CD4-positive, alpha-beta T cell treated with Interferon gamma for 1 hour (primary cell): Measurements from ENCODE around the gene ZBTB18.
"Not testable (repeated sequence)": the region's sequence is repeated elsewhere in the genome, so short reads cannot be mapped to it uniquely, and the experiment has no call there.

Source experiments
- DNase-seq: peaks from one replicate; pipeline ENCODE4 v3.0.0-alpha.2; 2020

ZBTB18 gene

GRCh38 chr1:244042293-244042692 is 8.8 kb upstream of the ZBTB18 start:
- no peak for DNase-seq

- no peak for DNase-seq
These were observed 6.7 kb upstream of the ZBTB18 start for GRCh38 chr1:244044423-244044822.

- DNase-seq: not testable (repeated sequence)
These were observed 4.8 kb upstream of the ZBTB18 start for GRCh38 chr1:244046254-244046653.

- peak; percentile 24 for DNase-seq
These were observed 4.0 kb upstream of the ZBTB18 start for GRCh38 chr1:244046907-244047611.

- peak; percentile 84 for DNase-seq
These were observed 3.3 kb upstream of the ZBTB18 start for GRCh38 chr1:244047621-244048255.

GRCh38 chr1:244048256-244049161 is 2.6 kb upstream of the ZBTB18 start:
- DNase-seq: peak; percentile 100

- peak; percentile 80 for DNase-seq
These were observed 1.7 kb upstream of the ZBTB18 start for GRCh38 chr1:244049162-244050013.

- DNase-seq: peak; percentile 13
These were observed 859 bp upstream of the ZBTB18 start for GRCh38 chr1:244050014-244050834.

GRCh38 chr1:244052016-244052727 is 1.1 kb downstream of the ZBTB18 start:
- no peak for DNase-seq

- no peak for DNase-seq
These were observed 1.7 kb downstream of the ZBTB18 start for GRCh38 chr1:244052728-244053312.

- DNase-seq: no peak
These were observed 2.7 kb downstream of the ZBTB18 start for GRCh38 chr1:244053831-244054230.

- DNase-seq: no peak
These were observed 3.3 kb downstream of the ZBTB18 start for GRCh38 chr1:244054247-244054923.

GRCh38 chr1:244054924-244055263 is 3.8 kb downstream of the ZBTB18 start:
- peak; percentile 25 for DNase-seq

- DNase-seq: no peak
These were observed 5.5 kb downstream of the ZBTB18 start for GRCh38 chr1:244056577-244056976.

- DNase-seq: no peak
These were observed 6.6 kb downstream of the ZBTB18 start for GRCh38 chr1:244057474-244058385.

- no peak for DNase-seq
These were observed 9.0 kb downstream of the ZBTB18 start for GRCh38 chr1:244060117-244060516.

GRCh38 chr1:244060686-244061085 is 9.6 kb downstream of the ZBTB18 start:
- no peak for DNase-seq

- DNase-seq: no peak
These were observed 11.2 kb downstream of the ZBTB18 start for GRCh38 chr1:244062156-244062725.

- DNase-seq: no peak
These were observed 12.4 kb downstream of the ZBTB18 start for GRCh38 chr1:244063498-244063897.
